Measurements from ENCODE around the gene UCN. TPM values are rescaled to one million over a fixed set of nuclear protein-coding genes. Genes with fewer than 3 reads are reported as not detected.

The UCN gene
- total RNA-seq, 1 experiment from 2014 or later, result 1.3 TPM

DNA sequence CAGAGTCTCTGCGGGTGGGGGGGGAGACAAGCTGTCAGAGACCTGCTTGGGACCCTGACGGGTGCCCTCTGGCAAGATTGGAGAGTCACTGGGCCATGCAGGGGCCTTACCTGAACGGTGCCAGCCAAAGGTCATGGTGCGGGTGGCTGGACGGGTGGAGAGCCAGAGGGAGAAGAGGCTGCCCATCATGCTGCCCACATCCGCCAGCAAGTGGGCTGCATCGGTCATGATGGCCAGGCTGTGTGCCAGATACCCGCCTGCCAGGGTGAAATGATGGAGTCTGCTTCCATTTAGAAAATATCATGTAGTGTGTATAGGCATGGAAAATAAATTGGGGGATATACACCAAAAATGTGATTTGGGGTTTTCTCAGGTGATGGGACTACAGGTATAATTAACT, 50.2 kb downstream of the UCN start:
- no peak overlapping the region for H3K4me3 ChIP-seq
- DNase-seq, result no peak
- H3K36me3 ChIP-seq, result no peaks in the 10 kb centered on the region
- peaks cover 18% of the 10 kb centered on the region for H3K27me3 ChIP-seq
- no peaks in the 10 kb centered on the region for H3K9me3 ChIP-seq

Other genes with a start within 250 kb of the UCN start
- gene OST4, start 236.8 kb downstream of the UCN start, total RNA-seq (2014; rRNA removed; shearing (Covaris generic); ENCODE audit: low replicate concordance), result 260 and 483 TPM in 2 replicates
- 91.6 and 144 TPM in 2 replicates for gene EMILIN1, start 229.8 kb downstream of the UCN start, total RNA-seq (2014; rRNA removed; shearing (Covaris generic); ENCODE audit: low replicate concordance)
- 1.8 and 5.0 TPM in 2 replicates for gene KHK, start 221.7 kb downstream of the UCN start, total RNA-seq (2014; rRNA removed; shearing (Covaris generic); ENCODE audit: low replicate concordance)
- gene CGREF1, start 189.3 kb downstream of the UCN start, total RNA-seq (2014; rRNA removed; shearing (Covaris generic); ENCODE audit: low replicate concordance), result 21.6 and 29.1 TPM in 2 replicates
- not detected in 2 replicates for gene ABHD1, start 184.6 kb downstream of the UCN start, total RNA-seq (2014; rRNA removed; shearing (Covaris generic); ENCODE audit: low replicate concordance)
- gene PREB, start 173.8 kb downstream of the UCN start, total RNA-seq (2014; rRNA removed; shearing (Covaris generic); ENCODE audit: low replicate concordance), result 60.5 and 84.3 TPM in 2 replicates
- gene PRR30, start 169.0 kb downstream of the UCN start, total RNA-seq (2014; rRNA removed; shearing (Covaris generic); ENCODE audit: low replicate concordance), result not detected in 2 replicates
- gene TCF23, start 159.4 kb downstream of the UCN start, total RNA-seq (2014; rRNA removed; shearing (Covaris generic); ENCODE audit: low replicate concordance), result not detected in 2 replicates
- 186 and 199 TPM in 2 replicates for gene ATRAID, start 96.4 kb downstream of the UCN start, total RNA-seq (2014; rRNA removed; shearing (Covaris generic); ENCODE audit: low replicate concordance)
- gene SLC5A6, start 96.2 kb downstream of the UCN start, total RNA-seq (2014; rRNA removed; shearing (Covaris generic); ENCODE audit: low replicate concordance), result 6.2 and 15.1 TPM in 2 replicates
- 18.7 and 38.9 TPM in 2 replicates for gene CAD, start 91.1 kb downstream of the UCN start, total RNA-seq (2014; rRNA removed; shearing (Covaris generic); ENCODE audit: low replicate concordance)
- gene SLC30A3, start 45.4 kb downstream of the UCN start, total RNA-seq (2014; rRNA removed; shearing (Covaris generic); ENCODE audit: low replicate concordance), result not detected in 2 replicates
- gene DNAJC5G, start 33.0 kb downstream of the UCN start, total RNA-seq (2014; rRNA removed; shearing (Covaris generic); ENCODE audit: low replicate concordance), result not detected in 2 replicates
- gene TRIM54, start 26.0 kb downstream of the UCN start, total RNA-seq (2014; rRNA removed; shearing (Covaris generic); ENCODE audit: low replicate concordance), result 2.1 TPM in 1 of 2 replicates, not detected in the other
- 66.5 and 72.4 TPM in 2 replicates for gene MPV17, start 14.7 kb upstream of the UCN start, total RNA-seq (2014; rRNA removed; shearing (Covaris generic); ENCODE audit: low replicate concordance)
- 53.5 and 56.5 TPM in 2 replicates for gene GTF3C2, start 48.3 kb upstream of the UCN start, total RNA-seq (2014; rRNA removed; shearing (Covaris generic); ENCODE audit: low replicate concordance)
- gene EIF2B4, start 61.9 kb upstream of the UCN start, total RNA-seq (2014; rRNA removed; shearing (Covaris generic); ENCODE audit: low replicate concordance), result 33.6 and 48.0 TPM in 2 replicates
- gene SNX17, start 62.2 kb upstream of the UCN start, total RNA-seq (2014; rRNA removed; shearing (Covaris generic); ENCODE audit: low replicate concordance), result 195 and 280 TPM in 2 replicates
- 0.74 and 6.5 TPM in 2 replicates for gene ZNF513, start 72.3 kb upstream of the UCN start, total RNA-seq (2014; rRNA removed; shearing (Covaris generic); ENCODE audit: low replicate concordance)
- gene PPM1G, start 101.1 kb upstream of the UCN start, total RNA-seq (2014; rRNA removed; shearing (Covaris generic); ENCODE audit: low replicate concordance), result 139 and 145 TPM in 2 replicates
- gene NRBP1, start 120.2 kb upstream of the UCN start, total RNA-seq (2014; rRNA removed; shearing (Covaris generic); ENCODE audit: low replicate concordance), result 150 and 154 TPM in 2 replicates
- not detected in 2 replicates for gene KRTCAP3, start 133.9 kb upstream of the UCN start, total RNA-seq (2014; rRNA removed; shearing (Covaris generic); ENCODE audit: low replicate concordance)
- gene IFT172, start 181.3 kb upstream of the UCN start, total RNA-seq (2014; rRNA removed; shearing (Covaris generic); ENCODE audit: low replicate concordance), result 8.7 and 40.1 TPM in 2 replicates
- gene FNDC4, start 186.8 kb upstream of the UCN start, total RNA-seq (2014; rRNA removed; shearing (Covaris generic); ENCODE audit: low replicate concordance), result 0.53 TPM in 1 of 2 replicates, not detected in the other
- not detected in 2 replicates for gene GCKR, start 188.4 kb upstream of the UCN start, total RNA-seq (2014; rRNA removed; shearing (Covaris generic); ENCODE audit: low replicate concordance)